BLaER1 treated with 17β-estradiol and CSF1 and Interleukin-3, amounts not matched to agents 10 nM and 100 nM (cell line): ENCODE results near the gene GNAQ.
A peak's percentile ranks its signal among the peaks of the same experiment; 100 is the strongest.
"Not testable (repeated sequence)": the region's sequence is repeated elsewhere in the genome, so short reads cannot be mapped to it uniquely, and the experiment has no call there.

ENCODE experiments used
- H3K27ac ChIP-seq, 11 experiments: shearing (Covaris generic); formaldehyde crosslinking; 2 replicates each; pipeline ENCODE4 v1.8.1; 2022
- H3K27me3 ChIP-seq, 11 experiments: shearing (Covaris generic); formaldehyde crosslinking; 2 replicates each; pipeline ENCODE4 v1.8.1; 2022
- H3K36me3 ChIP-seq, 11 experiments: shearing (Covaris generic); formaldehyde crosslinking; 2 replicates each; pipeline ENCODE4 v1.8.1; 2022
- H3K4me1 ChIP-seq, 10 experiments: shearing (Covaris generic); formaldehyde crosslinking; 2 replicates each; pipeline ENCODE4 v1.8.1; 2022
- H3K4me2 ChIP-seq, 11 experiments: shearing (Covaris generic); formaldehyde crosslinking; 2 replicates each; pipeline ENCODE4 v1.8.1; 2022
- H3K4me3 ChIP-seq, 10 experiments: shearing (Covaris generic); formaldehyde crosslinking; 2 replicates each; pipeline ENCODE4 v1.8.1; 2022
- H3K9ac ChIP-seq, 11 experiments: shearing (Covaris generic); formaldehyde crosslinking; 2 replicates each; pipeline ENCODE4 v1.8.1; 2022
- H3K9me3 ChIP-seq, 11 experiments: shearing (Covaris generic); formaldehyde crosslinking; replicated peaks in 1 of 11; 2 replicates each; pipeline ENCODE4 v1.8.1; 2022
- H4K20me1 ChIP-seq, 11 experiments: shearing (Covaris generic); formaldehyde crosslinking; 2 replicates each; pipeline ENCODE4 v1.8.1; 2022
- Cebpa-rat ChIP-seq, 11 experiments: shearing (Covaris generic); IDR thresholded peaks; 2 replicates each; pipeline ENCODE4 v1.8.1; 2022

The GNAQ gene

DNA sequence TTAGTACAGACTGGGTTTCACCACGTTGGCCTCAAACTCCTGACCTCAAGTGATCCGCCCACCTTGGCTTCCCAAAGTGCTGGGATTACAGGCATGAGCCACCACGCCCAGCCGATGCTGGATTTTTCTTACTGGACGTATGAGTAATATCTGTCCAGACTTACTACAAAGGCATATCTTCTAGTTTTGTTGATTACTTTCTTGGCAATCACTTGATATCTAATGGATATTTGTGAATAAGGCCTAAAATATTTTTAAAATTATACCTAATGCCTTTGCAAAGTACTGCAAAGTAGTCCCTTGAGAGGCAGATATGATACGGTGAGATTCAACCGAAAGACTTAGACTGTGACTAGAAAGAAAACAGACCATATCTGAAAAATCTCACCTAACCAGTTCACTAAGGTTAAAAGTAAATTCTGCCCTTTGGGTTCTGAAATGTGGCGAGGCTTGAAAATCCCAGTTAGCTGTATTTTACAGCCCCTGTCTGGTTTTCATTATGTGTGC, 152.1 kb downstream of the GNAQ start:
- Histone ChIP-seq H3K4me2 (peak overlapping the region in 7 of 11 experiments; percentile 14 to 60 (median 36); a peak in 9 of 22 replicates), H3K36me3 (peaks cover 0 to 63% (median 4%) of the 10 kb centered on the region in 11 experiments; a peak in 7 of 22 replicates), H3K4me3 (no peak overlapping the region), H3K27me3 (no peaks in the 10 kb centered on the region), H3K4me1 (peaks cover 6 to 32% (median 12%) of the 10 kb centered on the region in 10 experiments; a peak in 16 of 20 replicates), H3K9ac (no peak overlapping the region), H4K20me1 (peaks cover 0 to 100% (median 6%) of the 10 kb centered on the region in 11 experiments; a peak in 11 of 22 replicates), H3K9me3 (no peaks in the 10 kb centered on the region), H3K27ac (peak overlapping the region in 4 of 11 experiments; percentile 6 to 48 (median 30); a peak in 2 of 22 replicates)
- TF ChIP-seq Cebpa-rat (IDR thresholded peaks at IDR 0.05), result no peak

DNA sequence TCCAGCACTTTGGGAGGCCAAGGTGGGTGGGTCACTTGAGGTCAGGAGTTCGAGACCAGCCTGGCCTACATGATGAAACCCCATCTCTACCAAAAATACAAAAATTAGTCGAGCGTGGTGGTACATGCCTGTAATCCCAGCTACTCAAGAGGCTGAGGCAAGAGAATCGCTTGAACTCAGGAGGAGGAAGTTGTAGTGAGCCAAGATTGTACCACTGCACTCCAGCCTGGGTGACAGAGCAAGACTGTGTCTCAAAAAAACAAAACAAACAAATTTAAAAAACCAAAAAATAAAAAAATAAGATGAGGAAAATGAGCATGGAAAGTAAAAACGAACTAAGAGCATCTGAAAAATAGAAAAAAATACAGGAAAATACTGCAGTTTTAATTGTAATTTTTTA, 152.8 kb downstream of the GNAQ start:
- H3K27me3 ChIP-seq, H3K9me3 ChIP-seq, H3K4me3 ChIP-seq, H3K9ac ChIP-seq: not testable (repeated sequence)
- Histone ChIP-seq H3K4me2 (peak overlapping the region in 5 of 11 experiments; percentile 11 to 60 (median 17); a peak in 5 of 22 replicates), H3K27ac (peak overlapping the region in 4 of 11 experiments; percentile 6 to 48 (median 30); a peak in 2 of 22 replicates), H3K36me3 (peaks cover 0 to 60% (median 4%) of the 10 kb centered on the region in 11 experiments; a peak in 7 of 22 replicates), H3K4me1 (peaks cover 6 to 25% (median 12%) of the 10 kb centered on the region in 10 experiments; a peak in 16 of 20 replicates), H4K20me1 (peaks cover 0 to 100% (median 5%) of the 10 kb centered on the region in 11 experiments; a peak in 11 of 22 replicates)

DNA sequence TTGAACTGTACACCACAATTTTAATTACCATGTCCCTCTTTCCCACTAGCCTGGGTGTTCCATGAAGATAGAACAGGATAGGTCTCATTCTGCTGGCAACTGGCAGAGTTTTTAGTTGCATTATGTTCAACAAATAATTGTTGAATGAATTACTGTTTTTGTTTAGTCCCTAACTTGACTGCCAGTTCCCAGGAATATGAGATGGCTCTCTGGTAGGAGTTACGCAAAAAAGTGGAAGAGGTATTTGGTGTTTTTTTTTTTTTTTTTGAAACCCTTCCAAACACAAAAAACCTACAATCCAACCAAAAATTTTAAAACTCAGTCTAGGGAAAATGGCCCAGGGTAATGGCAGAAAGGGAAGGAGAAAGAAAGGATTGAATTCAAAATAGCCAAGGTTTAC, 153.6 kb downstream of the GNAQ start:
- peaks cover 0 to 63% (median 4%) of the 10 kb centered on the region in 11 experiments; a peak in 8 of 22 replicates for H3K36me3 ChIP-seq
- H3K4me3 ChIP-seq, result no peak overlapping the region
- no peaks in the 10 kb centered on the region for H3K27me3 ChIP-seq
- peaks cover 3 to 22% (median 12%) of the 10 kb centered on the region in 10 experiments; a peak in 16 of 20 replicates for H3K4me1 ChIP-seq
- no peak for TF ChIP-seq Cebpa-rat (IDR thresholded peaks at IDR 0.05)
- no peak overlapping the region for H3K4me2 ChIP-seq
- no peak overlapping the region for H3K9ac ChIP-seq
- no peaks in the 10 kb centered on the region for H3K9me3 ChIP-seq
- H3K27ac ChIP-seq, result no peak overlapping the region
- H4K20me1 ChIP-seq, result peaks cover 0 to 100% (median 6%) of the 10 kb centered on the region in 11 experiments; a peak in 12 of 22 replicates

DNA sequence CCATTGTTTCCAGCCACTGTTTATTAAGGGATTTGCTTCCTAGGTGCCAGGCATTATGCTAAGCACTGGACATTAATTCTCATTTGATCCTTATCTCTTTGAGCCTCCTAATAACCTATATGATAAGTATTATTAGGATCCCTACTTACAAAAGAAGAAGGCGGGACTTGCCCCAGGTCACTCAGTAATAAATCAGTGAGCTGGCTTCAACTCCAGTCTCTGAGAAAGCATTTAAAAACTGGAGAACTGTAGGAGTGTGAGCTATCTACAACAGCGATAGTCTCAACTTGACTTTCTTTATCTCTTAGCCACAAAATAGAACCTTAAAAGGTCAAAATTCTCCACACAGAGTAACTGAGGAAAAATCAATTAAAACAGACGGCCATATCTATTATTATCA, 155.0 kb downstream of the GNAQ start:
- H3K36me3 ChIP-seq, result peaks cover 0 to 68% (median 1%) of the 10 kb centered on the region in 11 experiments; a peak in 8 of 22 replicates
- H3K9me3 ChIP-seq, result no peaks in the 10 kb centered on the region
- no peak overlapping the region for H3K27ac ChIP-seq
- H3K4me1 ChIP-seq, result peaks cover 0 to 22% (median 11%) of the 10 kb centered on the region in 10 experiments; a peak in 14 of 20 replicates
- no peak for TF ChIP-seq Cebpa-rat (IDR thresholded peaks at IDR 0.05)
- no peak overlapping the region for H3K4me3 ChIP-seq
- H3K27me3 ChIP-seq, result no peaks in the 10 kb centered on the region
- peaks cover 0 to 100% (median 6%) of the 10 kb centered on the region in 11 experiments; a peak in 12 of 22 replicates for H4K20me1 ChIP-seq
- no peak overlapping the region for H3K9ac ChIP-seq
- H3K4me2 ChIP-seq, result no peak overlapping the region

DNA sequence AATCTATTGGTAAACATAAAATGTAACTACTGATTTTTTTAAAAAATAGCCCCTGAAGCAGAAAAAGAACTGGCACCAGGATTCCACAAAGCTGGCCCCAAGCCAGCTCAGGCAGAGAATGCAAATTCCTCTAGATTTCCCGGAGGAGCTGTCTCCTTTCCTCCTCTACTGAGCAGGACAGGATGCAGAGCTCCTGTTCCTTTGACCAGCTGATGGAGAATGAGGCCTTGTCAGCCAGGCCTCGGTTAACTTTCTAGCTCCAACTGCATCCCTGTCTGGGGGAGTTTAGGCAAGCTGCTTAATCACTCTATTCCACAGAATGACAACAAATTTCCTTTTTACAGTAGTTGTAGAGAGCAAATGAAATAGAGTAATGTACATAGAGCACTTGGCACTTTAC, 155.5 kb downstream of the GNAQ start:
- no peak for TF ChIP-seq Cebpa-rat (IDR thresholded peaks at IDR 0.05)
- peaks cover 0 to 100% (median 6%) of the 10 kb centered on the region in 11 experiments; a peak in 12 of 22 replicates for H4K20me1 ChIP-seq
- no peaks in the 10 kb centered on the region for H3K27me3 ChIP-seq
- no peak overlapping the region for H3K9ac ChIP-seq
- H3K4me3 ChIP-seq, result no peak overlapping the region
- no peak overlapping the region for H3K4me2 ChIP-seq
- H3K36me3 ChIP-seq, result peaks cover 0 to 67% (median 0%) of the 10 kb centered on the region in 11 experiments; a peak in 7 of 22 replicates
- peaks cover 0 to 22% (median 11%) of the 10 kb centered on the region in 10 experiments; a peak in 14 of 20 replicates for H3K4me1 ChIP-seq
- no peaks in the 10 kb centered on the region for H3K9me3 ChIP-seq
- no peak overlapping the region for H3K27ac ChIP-seq

DNA sequence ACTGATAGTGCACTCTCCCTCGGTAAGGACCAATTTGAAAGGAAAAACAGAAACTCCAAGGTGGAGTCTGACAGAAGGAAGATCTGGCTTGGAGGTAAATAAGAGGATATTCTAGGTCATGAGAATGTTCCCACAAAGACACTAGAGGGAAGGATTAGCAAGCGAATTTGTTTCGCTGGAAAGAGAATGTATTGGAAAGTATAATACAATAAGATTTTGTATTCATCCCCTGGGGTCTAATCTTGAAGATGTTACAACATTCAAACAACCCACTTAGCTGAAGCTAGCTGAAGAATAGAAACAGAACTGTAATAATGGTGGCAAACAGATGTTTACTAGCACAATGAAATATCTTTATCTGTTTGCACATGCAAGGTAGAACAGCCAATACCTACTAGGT, 158.7 kb downstream of the GNAQ start:
- no peaks in the 10 kb centered on the region for H3K4me1 ChIP-seq
- no peak overlapping the region for H3K4me2 ChIP-seq
- no peaks in the 10 kb centered on the region for H3K27me3 ChIP-seq
- no peaks in the 10 kb centered on the region for H3K9me3 ChIP-seq
- no peak overlapping the region for H3K9ac ChIP-seq
- no peak overlapping the region for H3K27ac ChIP-seq
- H4K20me1 ChIP-seq, result peaks cover 0 to 99% (median 6%) of the 10 kb centered on the region in 11 experiments; a peak in 12 of 22 replicates
- TF ChIP-seq Cebpa-rat (IDR thresholded peaks at IDR 0.05), result no peak
- H3K4me3 ChIP-seq, result no peak overlapping the region
- H3K36me3 ChIP-seq, result peaks cover 0 to 78% (median 0%) of the 10 kb centered on the region in 11 experiments; a peak in 7 of 22 replicates

DNA sequence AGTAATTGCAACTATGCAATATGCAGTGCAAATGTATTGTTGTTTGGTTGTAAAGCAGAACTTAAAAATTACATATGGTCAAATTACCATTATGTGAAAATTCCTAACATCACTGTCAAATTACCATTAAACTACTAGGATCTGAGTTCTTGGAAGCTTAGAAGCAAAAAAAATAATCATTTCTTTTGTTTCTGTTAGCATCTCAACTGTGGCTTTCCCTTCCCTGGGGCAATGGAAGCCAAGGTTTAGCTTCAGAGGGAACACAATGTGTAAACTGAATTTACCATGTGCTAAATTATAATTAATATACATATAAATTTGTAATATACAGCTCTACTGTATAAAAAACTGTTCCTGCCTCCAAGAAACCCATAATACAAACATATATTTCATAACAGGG, 159.4 kb downstream of the GNAQ start:
- no peak for TF ChIP-seq Cebpa-rat (IDR thresholded peaks at IDR 0.05)
- H4K20me1 ChIP-seq, result peaks cover 0 to 99% (median 6%) of the 10 kb centered on the region in 11 experiments; a peak in 12 of 22 replicates
- H3K4me3 ChIP-seq, result no peak overlapping the region
- H3K9ac ChIP-seq, result no peak overlapping the region
- no peak overlapping the region for H3K27ac ChIP-seq
- H3K27me3 ChIP-seq, result no peaks in the 10 kb centered on the region
- peaks cover 0 to 71% (median 0%) of the 10 kb centered on the region in 11 experiments; a peak in 7 of 22 replicates for H3K36me3 ChIP-seq
- no peaks in the 10 kb centered on the region for H3K9me3 ChIP-seq
- H3K4me1 ChIP-seq, result no peaks in the 10 kb centered on the region
- no peak overlapping the region for H3K4me2 ChIP-seq

DNA sequence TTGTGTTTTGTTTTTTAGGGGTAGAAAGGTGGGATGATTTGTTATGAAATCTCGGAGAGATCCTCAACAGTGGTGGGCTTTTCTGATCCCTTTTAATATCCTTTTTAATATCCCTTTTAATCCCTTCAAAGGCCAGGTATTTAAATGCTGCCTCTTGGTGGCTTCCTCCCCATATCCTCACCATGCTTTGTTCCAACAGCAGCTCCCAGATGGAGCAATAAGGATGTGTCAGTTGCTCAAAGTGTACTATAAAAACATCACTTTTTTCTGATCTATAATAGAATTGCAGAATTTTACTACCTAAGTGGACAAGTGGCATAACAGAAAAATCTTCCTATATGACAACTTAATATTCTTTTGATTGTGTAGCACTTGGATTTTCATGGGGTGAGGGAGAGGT, 160.1 kb downstream of the GNAQ start:
- H3K9me3 ChIP-seq, result no peaks in the 10 kb centered on the region
- H3K4me3 ChIP-seq, result no peak overlapping the region
- TF ChIP-seq Cebpa-rat (IDR thresholded peaks at IDR 0.05), result no peak
- no peak overlapping the region for H3K4me2 ChIP-seq
- no peak overlapping the region for H3K9ac ChIP-seq
- H3K36me3 ChIP-seq, result peaks cover 0 to 67% (median 0%) of the 10 kb centered on the region in 11 experiments; a peak in 7 of 22 replicates
- no peak overlapping the region for H3K27ac ChIP-seq
- no peaks in the 10 kb centered on the region for H3K27me3 ChIP-seq
- H4K20me1 ChIP-seq, result peaks cover 0 to 98% (median 6%) of the 10 kb centered on the region in 11 experiments; a peak in 12 of 22 replicates
- H3K4me1 ChIP-seq, result no peaks in the 10 kb centered on the region

DNA sequence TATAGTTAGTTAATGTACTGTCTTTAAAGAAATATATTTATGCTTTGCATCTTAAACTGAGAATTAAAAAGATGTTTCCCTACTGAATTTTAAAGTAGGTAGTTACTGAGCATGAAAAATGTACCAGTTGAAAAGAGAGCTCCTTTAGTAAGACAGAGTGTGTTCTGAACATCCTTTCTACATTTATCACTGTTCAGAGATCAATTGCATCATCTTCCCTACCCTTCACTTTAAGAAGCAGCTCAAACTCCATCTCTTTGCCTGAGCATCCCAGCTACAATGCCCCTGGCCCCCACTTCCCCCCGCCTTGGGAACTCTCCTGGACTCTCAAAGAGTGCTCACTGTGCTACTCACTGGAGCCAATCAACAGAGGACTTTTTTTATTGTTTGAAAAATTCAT, 164.7 kb downstream of the GNAQ start:
- Histone ChIP-seq H3K9me3 (peaks cover 28 to 39% (median 30%) of the 10 kb centered on the region in 11 experiments), H3K27ac (no peak overlapping the region), H4K20me1 (peaks cover 0 to 80% (median 0%) of the 10 kb centered on the region in 11 experiments; a peak in 5 of 22 replicates), H3K4me2 (no peak overlapping the region), H3K4me3 (no peak overlapping the region), H3K27me3 (no peaks in the 10 kb centered on the region), H3K36me3 (peaks cover 12 to 73% (median 26%) of the 10 kb centered on the region in 11 experiments), H3K9ac (no peak overlapping the region), H3K4me1 (peaks cover 0 to 24% (median 7%) of the 10 kb centered on the region in 10 experiments; a peak in 12 of 20 replicates)
- TF ChIP-seq Cebpa-rat (IDR thresholded peaks at IDR 0.05), result no peak
